ENCODE measurements around the gene PDP2.

DNA sequence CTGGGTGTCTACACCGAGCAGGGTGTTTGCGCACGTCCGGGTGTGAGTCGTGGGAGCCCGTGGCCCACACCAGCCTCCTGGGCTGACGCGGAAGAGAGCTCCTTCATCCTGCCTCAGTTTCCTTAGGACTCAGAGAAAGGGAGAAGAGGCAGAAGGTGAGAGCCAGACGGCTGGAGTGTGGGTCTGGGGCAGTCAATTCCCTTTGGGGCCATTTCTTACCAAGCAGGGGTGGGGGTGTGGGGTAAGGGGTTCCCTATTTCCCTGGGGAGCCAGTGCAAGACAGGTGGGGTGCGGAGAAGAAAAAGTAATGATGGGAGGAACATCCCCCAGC, 35.3 kb upstream of the PDP2 start:
- TF ChIP-seq, protein P1, sequence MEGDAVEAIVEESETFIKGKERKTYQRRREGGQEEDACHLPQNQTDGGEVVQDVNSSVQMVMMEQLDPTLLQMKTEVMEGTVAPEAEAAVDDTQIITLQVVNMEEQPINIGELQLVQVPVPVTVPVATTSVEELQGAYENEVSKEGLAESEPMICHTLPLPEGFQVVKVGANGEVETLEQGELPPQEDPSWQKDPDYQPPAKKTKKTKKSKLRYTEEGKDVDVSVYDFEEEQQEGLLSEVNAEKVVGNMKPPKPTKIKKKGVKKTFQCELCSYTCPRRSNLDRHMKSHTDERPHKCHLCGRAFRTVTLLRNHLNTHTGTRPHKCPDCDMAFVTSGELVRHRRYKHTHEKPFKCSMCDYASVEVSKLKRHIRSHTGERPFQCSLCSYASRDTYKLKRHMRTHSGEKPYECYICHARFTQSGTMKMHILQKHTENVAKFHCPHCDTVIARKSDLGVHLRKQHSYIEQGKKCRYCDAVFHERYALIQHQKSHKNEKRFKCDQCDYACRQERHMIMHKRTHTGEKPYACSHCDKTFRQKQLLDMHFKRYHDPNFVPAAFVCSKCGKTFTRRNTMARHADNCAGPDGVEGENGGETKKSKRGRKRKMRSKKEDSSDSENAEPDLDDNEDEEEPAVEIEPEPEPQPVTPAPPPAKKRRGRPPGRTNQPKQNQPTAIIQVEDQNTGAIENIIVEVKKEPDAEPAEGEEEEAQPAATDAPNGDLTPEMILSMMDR (IDR thresholded peaks at IDR 0.05 in 4 of 5, conservative IDR thresholded peaks at IDR 0.05 in 1 of 5) = no peak
- no peak for TF ChIP-seq POLR2A (IDR thresholded peaks at IDR 0.05)
